ENCODE data around the gene RNF149.

RNF149 gene

GRCh38 chr2:101277111-101277510 lies 31.4 kb downstream of the RNF149 start:
- no peak overlapping the region for H3K4me3 ChIP-seq (ENCODE audit: severe bottlenecking)
- DNase-seq (ENCODE audit: low spot score) = no peak
- peak; percentile 38 for TF ChIP-seq CTCF (IDR thresholded peaks at IDR 0.05; ENCODE audit: poor library complexity, severe bottlenecking)
- no peaks in the 10 kb centered on the region for H3K27me3 ChIP-seq (ENCODE audit: insufficient read depth, poor library complexity, severe bottlenecking)
- peaks cover 91% of the 10 kb centered on the region for H3K36me3 ChIP-seq (ENCODE audit: low read depth)
- no peaks in the 10 kb centered on the region for H3K4me1 ChIP-seq (ENCODE audit: insufficient read depth, poor library complexity, severe bottlenecking)
- no peaks in the 10 kb centered on the region for H3K9me3 ChIP-seq (ENCODE audit: severe bottlenecking)
- peak; percentile 58; the same call in 2 of the 3 replicates for ATAC-seq (ENCODE audit: low read depth)
- no peak overlapping the region for H3K27ac ChIP-seq (ENCODE audit: poor library complexity, severe bottlenecking)

GRCh38 chr2:101274142-101274541 lies 34.4 kb downstream of the RNF149 start:
- Histone ChIP-seq H3K27ac (ENCODE audit: poor library complexity, severe bottlenecking) (no peak overlapping the region), H3K4me3 (ENCODE audit: severe bottlenecking) (no peak overlapping the region), H3K9me3 (ENCODE audit: severe bottlenecking) (no peaks in the 10 kb centered on the region), H3K4me1 (ENCODE audit: insufficient read depth, poor library complexity, severe bottlenecking) (no peaks in the 10 kb centered on the region), H3K27me3 (ENCODE audit: insufficient read depth, poor library complexity, severe bottlenecking) (no peaks in the 10 kb centered on the region), H3K36me3 (ENCODE audit: low read depth) (peaks cover 91% of the 10 kb centered on the region)
- no peak for TF ChIP-seq CTCF (IDR thresholded peaks at IDR 0.05; ENCODE audit: poor library complexity, severe bottlenecking)
- DNase-seq (ENCODE audit: low spot score) (no peak), ATAC-seq (ENCODE audit: low read depth) (no peak)

GRCh38 chr2:101273056-101273455 lies 35.4 kb downstream of the RNF149 start:
- ATAC-seq (ENCODE audit: low read depth) = no peak
- TF ChIP-seq CTCF (IDR thresholded peaks at IDR 0.05; ENCODE audit: poor library complexity, severe bottlenecking) = no peak
- peaks cover 90% of the 10 kb centered on the region for H3K36me3 ChIP-seq (ENCODE audit: low read depth)

GRCh38 chr2:101272045-101272784 lies 36.3 kb downstream of the RNF149 start:
- TF ChIP-seq CTCF (IDR thresholded peaks at IDR 0.05; ENCODE audit: poor library complexity, severe bottlenecking) = no peak
- H3K27me3 ChIP-seq (ENCODE audit: insufficient read depth, poor library complexity, severe bottlenecking) = no peaks in the 10 kb centered on the region
- no peak overlapping the region for H3K4me3 ChIP-seq (ENCODE audit: severe bottlenecking)
- DNase-seq (ENCODE audit: low spot score) (no peak), ATAC-seq (ENCODE audit: low read depth) (no peak)
- no peaks in the 10 kb centered on the region for H3K9me3 ChIP-seq (ENCODE audit: severe bottlenecking)
- H3K36me3 ChIP-seq (ENCODE audit: low read depth) = peaks cover 89% of the 10 kb centered on the region
- no peaks in the 10 kb centered on the region for H3K4me1 ChIP-seq (ENCODE audit: insufficient read depth, poor library complexity, severe bottlenecking)
- no peak overlapping the region for H3K27ac ChIP-seq (ENCODE audit: poor library complexity, severe bottlenecking)

More at GRCh38 chr2:101273056-101273455, 35.4 kb downstream of the RNF149 start:
- H3K9me3 ChIP-seq (ENCODE audit: severe bottlenecking) = no peaks in the 10 kb centered on the region
- no peaks in the 10 kb centered on the region for H3K4me1 ChIP-seq (ENCODE audit: insufficient read depth, poor library complexity, severe bottlenecking)
- no peak overlapping the region for H3K27ac ChIP-seq (ENCODE audit: poor library complexity, severe bottlenecking)
- DNase-seq (ENCODE audit: low spot score) = no peak
- no peak overlapping the region for H3K4me3 ChIP-seq (ENCODE audit: severe bottlenecking)
- H3K27me3 ChIP-seq (ENCODE audit: insufficient read depth, poor library complexity, severe bottlenecking) = no peaks in the 10 kb centered on the region

- H3K9me3 ChIP-seq (ENCODE audit: severe bottlenecking) = no peaks in the 10 kb centered on the region
- H3K4me1 ChIP-seq (ENCODE audit: insufficient read depth, poor library complexity, severe bottlenecking) = peaks cover 6% of the 10 kb centered on the region
- DNase-seq (ENCODE audit: low spot score) (no peak), ATAC-seq (ENCODE audit: low read depth) (no peak)
- no peak overlapping the region for H3K4me3 ChIP-seq (ENCODE audit: severe bottlenecking)
- H3K27ac ChIP-seq (ENCODE audit: poor library complexity, severe bottlenecking) = no peak overlapping the region
- H3K36me3 ChIP-seq (ENCODE audit: low read depth) = peaks cover 86% of the 10 kb centered on the region
- TF ChIP-seq CTCF (IDR thresholded peaks at IDR 0.05; ENCODE audit: poor library complexity, severe bottlenecking) = no peak
- H3K27me3 ChIP-seq (ENCODE audit: insufficient read depth, poor library complexity, severe bottlenecking) = no peaks in the 10 kb centered on the region
These were observed 37.7 kb downstream of the RNF149 start for GRCh38 chr2:101270700-101271259.

All from RWPE2 (cell line).